HCT116 (cell line): Measurements from ENCODE around the gene HMGN2. TPM values are rescaled to one million over a fixed set of nuclear protein-coding genes. Genes with fewer than 3 reads are reported as not detected.

Source experiments
- ATAC-seq: fragments of 200-7000 bp; cut with Tn5 transposase; 2 replicates; pipeline ENCODE4 v1.9.1; 2020; ENCODE audit warnings: mild to moderate bottlenecking, moderate library complexity
- BruUV-seq: library from RNA; stranded (reverse); fragments of 400-500 nt; replicated peaks from 2 replicates; lab custom pipeline; 2021; lab: Mats Ljungman, UMichigan
- CTCF ChIA-PET: fragments of 300-600 bp; sonication (Branson Sonifier 250); formaldehyde crosslinking; loops from one replicate; lab custom pipeline; 2021; ENCODE audit warnings: antibody characterized with exemption; lab: Charles Lee
- POLR2A ChIA-PET: fragments of 300-600, 350-600 bp; sonication (Branson Sonifier 250); formaldehyde crosslinking; loops from one replicate; lab custom pipeline; 2021; ENCODE audit warnings: antibody characterized with exemption; lab: Charles Lee
- RAD21 ChIA-PET, 2 experiments: fragments of 300-600 bp; sonication (Branson Sonifier 250); formaldehyde crosslinking; loops; one replicate each; lab custom pipeline; 2023; ENCODE audit warnings: low total read pairs in 2 of 2; ENCODE audit not compliant: uncharacterized antibody in 2 of 2, unreplicated experiment in 2 of 2, low non-redundant PET in 1 of 2; lab: Charles Lee
- DNase-seq: peaks from one replicate; pipeline ENCODE4 v3.0.0-alpha.2; 2010; ENCODE audit warnings: low read depth, low spot score
- H2AFZ ChIP-seq: fragments of 200-600 bp; shearing (Covaris generic), sonication (generic); 2 replicates; pipeline ENCODE4 v1.6.1; 2017; ENCODE audit warnings: low read depth, mixed run types, mixed read lengths, antibody characterized with exemption, low read length; ENCODE audit not compliant: poor library complexity, severe bottlenecking
- H3K27ac ChIP-seq: 2 replicates; pipeline ENCODE4 v1.5.1; 2012; ENCODE audit warnings: low read depth, low read length
- H3K27me3 ChIP-seq: fragments of 200-600 bp; sonication (generic); 2 replicates; pipeline ENCODE4 v1.6.1; 2016; ENCODE audit warnings: mixed run types, low read length, mixed read lengths; ENCODE audit not compliant: insufficient read depth
- H3K36me3 ChIP-seq, 2 experiments: fragments of 200-500 bp in 1 of 2; fragments of 200-600 bp in 1 of 2; sonication (Bioruptor generic) in 1 of 2; sonication (generic) in 1 of 2; 2 replicates each; pipeline versions ENCODE4 v1.5.1 to v1.6.1; 2014 to 2016; ENCODE audit warnings: low read length in 2 of 2, inconsistent platforms in 1 of 2, mixed read lengths in 1 of 2, mixed run types in 1 of 2; ENCODE audit not compliant: insufficient read depth in 2 of 2, control insufficient read depth in 1 of 2
- H3K4me1 ChIP-seq, 2 experiments: fragments of 200-600 bp in 1 of 2; sonication (generic) in 1 of 2; 2 replicates each; pipeline versions ENCODE4 v1.5.1 to v1.6.1; 2012 to 2017; ENCODE audit warnings: low read length in 2 of 2, inconsistent platforms in 1 of 2, mild to moderate bottlenecking in 1 of 2, mixed read lengths in 1 of 2, mixed run types in 1 of 2, moderate library complexity in 1 of 2; ENCODE audit not compliant: insufficient read depth in 2 of 2, control insufficient read depth in 1 of 2
- H3K4me2 ChIP-seq: fragments of 200-600 bp; sonication (generic); 2 replicates; pipeline ENCODE4 v1.6.1; 2017; ENCODE audit warnings: mixed run types, low read length, mixed read lengths
- H3K4me3 ChIP-seq, 2 experiments: fragments of 200-600 bp in 1 of 2; sonication (generic) in 1 of 2; replicated peaks in 1 of 2; 2 replicates each; pipeline ENCODE4 v1.5.1; 2011 to 2016; ENCODE audit warnings: low read length in 2 of 2, control low read depth in 1 of 2, low read depth in 1 of 2, mild to moderate bottlenecking in 1 of 2, mixed read lengths in 1 of 2, mixed run types in 1 of 2
- H3K79me2 ChIP-seq: fragments of 200-600 bp; sonication (generic); 2 replicates; pipeline ENCODE4 v1.6.1; 2017; ENCODE audit warnings: mild to moderate bottlenecking, mixed run types, low read length, moderate library complexity, mixed read lengths; ENCODE audit not compliant: insufficient read depth
- H3K9ac ChIP-seq: fragments of 200-600 bp; sonication (generic); 2 replicates; pipeline ENCODE4 v1.6.1; 2016; ENCODE audit warnings: low read length, mixed read lengths
- H3K9me2 ChIP-seq: fragments of 200-600 bp; sonication (generic), shearing (Covaris generic); 2 replicates; pipeline ENCODE4 v1.6.1; 2017; ENCODE audit warnings: mixed run types, mild to moderate bottlenecking, moderate library complexity; ENCODE audit not compliant: insufficient read depth
- H3K9me3 ChIP-seq, 2 experiments: fragments of 200-500 bp in 1 of 2; fragments of 200-600 bp in 1 of 2; sonication (Bioruptor generic) in 1 of 2; sonication (generic) in 1 of 2; 2 replicates each; pipeline ENCODE4 v1.6.1; 2014 to 2017; ENCODE audit warnings: low read length in 2 of 2, mixed read lengths in 2 of 2, inconsistent platforms in 1 of 2, low read depth in 1 of 2, mild to moderate bottlenecking in 1 of 2, mixed run types in 1 of 2, moderate library complexity in 1 of 2; ENCODE audit not compliant: control insufficient read depth in 1 of 2, insufficient read depth in 1 of 2
- H4K20me1 ChIP-seq: fragments of 200-600 bp; sonication (generic), shearing (Covaris generic); 2 replicates; pipeline ENCODE4 v1.6.1; 2017; ENCODE audit warnings: mixed run types, mild to moderate bottlenecking, moderate library complexity; ENCODE audit not compliant: insufficient read depth
- CBX3 ChIP-seq: IDR thresholded peaks from 2 replicates; pipeline ENCODE4 v1.6.1; 2012; ENCODE audit warnings: low read depth
- CEBPB ChIP-seq: IDR thresholded peaks from 2 replicates; pipeline ENCODE4 v1.6.1; 2012; ENCODE audit warnings: low read depth
- CTCF ChIP-seq, 3 experiments: fragments of 200-600 bp in 1 of 3; sonication (generic) in 1 of 3; IDR thresholded peaks in 2 of 3; conservative IDR thresholded peaks in 1 of 3; 2 replicates each; pipeline ENCODE4 v1.5.1; 2012 to 2017; ENCODE audit warnings: low read depth in 2 of 3, low read length in 2 of 3, antibody characterized with exemption in 1 of 3, borderline replicate concordance in 1 of 3, control low read depth in 1 of 3, mild to moderate bottlenecking in 1 of 3, mixed read lengths in 1 of 3, mixed run types in 1 of 3, moderate library complexity in 1 of 3; ENCODE audit not compliant: insufficient read depth in 1 of 3
- EGR1 ChIP-seq: IDR thresholded peaks from 2 replicates; pipeline ENCODE4 v1.6.1; 2012; ENCODE audit warnings: low read depth
- EZH2phosphoT487 ChIP-seq: fragments of 200-600 bp; IDR thresholded peaks from 2 replicates; pipeline ENCODE4 v1.6.1; 2018; ENCODE audit warnings: antibody characterized with exemption, borderline replicate concordance
- FOSL1 ChIP-seq: IDR thresholded peaks from 2 replicates; pipeline ENCODE4 v1.6.1; 2012; ENCODE audit warnings: low read depth
- JUND ChIP-seq: IDR thresholded peaks from 2 replicates; pipeline ENCODE4 v1.6.1; 2012
- POLR2A ChIP-seq: IDR thresholded peaks from 2 replicates; pipeline ENCODE4 v1.7.0; 2011; ENCODE audit warnings: borderline replicate concordance; ENCODE audit not compliant: insufficient read depth, insufficient read length; ENCODE audit errors: extremely low read depth
- RAD21 ChIP-seq: IDR thresholded peaks from 2 replicates; pipeline ENCODE4 v1.6.1; 2012; ENCODE audit warnings: low read depth, mild to moderate bottlenecking
- SP1 ChIP-seq: IDR thresholded peaks from 2 replicates; pipeline ENCODE4 v1.6.1; 2012; ENCODE audit warnings: low read depth
- SRF ChIP-seq: IDR thresholded peaks from 2 replicates; pipeline ENCODE4 v1.6.1; 2012; ENCODE audit warnings: low read depth
- TCF7L2 ChIP-seq: IDR thresholded peaks from 2 replicates; pipeline ENCODE4 v1.7.0; 2011; ENCODE audit warnings: borderline replicate concordance, inconsistent platforms; ENCODE audit not compliant: insufficient read depth, insufficient read length; ENCODE audit errors: extremely low read depth
- ZFX ChIP-seq: fragments of 450-650 bp; IDR thresholded peaks from 2 replicates; pipeline ENCODE4 v1.6.1; 2017
- ZNF274 ChIP-seq: fragments of 200-500 bp; sonication (Bioruptor generic); IDR thresholded peaks from 2 replicates; pipeline ENCODE4 v1.6.1; 2014; ENCODE audit warnings: mild to moderate bottlenecking, low read depth, low read length, inconsistent platforms
- intact Hi-C: fragments of 100-400 bp; cut with micrococcal nuclease; formaldehyde crosslinking; loops from 2 replicates; pipeline ENCODE4 v1.10.0; 2022
- total RNA-seq: library from RNA; stranded (reverse); gene quantifications from one replicate; pipeline ENCODE4 v1.2.1, GENCODE V29; 2021; ENCODE audit not compliant: unreplicated experiment

The HMGN2 gene
- total RNA-seq, 1 experiment from 2014 or later, result 483 TPM

GRCh38 chr1:26452459-26453183, 19.6 kb upstream of the HMGN2 start:
- no peak for ATAC-seq
- H3K9ac ChIP-seq, result no peak overlapping the region
- intact Hi-C loops, result no loop called here
- ChIA-PET RAD21 (interaction anchor here in 1 of 2 experiments (0.6 kb wide), 1 partner anchor 458 kb away, joined by 3 read pairs; no protein-coding TSS in a partner anchor), POLR2A (no interaction called here), CTCF (no interaction called here)
- H3K79me2 ChIP-seq, result no peaks in the 10 kb centered on the region
- H4K20me1 ChIP-seq, result no peaks in the 10 kb centered on the region
- H3K4me2 ChIP-seq, result no peak overlapping the region
- H3K36me3 ChIP-seq, result peaks cover 6 to 16% of the 10 kb centered on the region in 2 experiments; a peak in 3 of 4 replicates
- H3K27ac ChIP-seq, result no peak overlapping the region
- no TSS peak for BruUV-seq
- H2AFZ ChIP-seq, result no peak overlapping the region
- no peaks in the 10 kb centered on the region for H3K4me1 ChIP-seq
- DNase-seq, result no peak
- H3K9me2 ChIP-seq, result no peaks in the 10 kb centered on the region
- no peaks in the 10 kb centered on the region for H3K9me3 ChIP-seq
- no peaks in the 10 kb centered on the region for H3K27me3 ChIP-seq
- TF ChIP-seq EGR1, result no peak
- no peak for TF ChIP-seq POLR2A
- TF ChIP-seq EZH2phosphoT487, result no peak
- no peak for TF ChIP-seq CEBPB
- TF ChIP-seq JUND, result no peak
- no peak for TF ChIP-seq TCF7L2
- no peak for TF ChIP-seq RAD21
- no peak for TF ChIP-seq FOSL1
- no peak for TF ChIP-seq ZFX
- TF ChIP-seq ZNF274, result no peak
- TF ChIP-seq, all 23 proteins: peak for 0
- H3K4me3 ChIP-seq, result no peak overlapping the region

DNA sequence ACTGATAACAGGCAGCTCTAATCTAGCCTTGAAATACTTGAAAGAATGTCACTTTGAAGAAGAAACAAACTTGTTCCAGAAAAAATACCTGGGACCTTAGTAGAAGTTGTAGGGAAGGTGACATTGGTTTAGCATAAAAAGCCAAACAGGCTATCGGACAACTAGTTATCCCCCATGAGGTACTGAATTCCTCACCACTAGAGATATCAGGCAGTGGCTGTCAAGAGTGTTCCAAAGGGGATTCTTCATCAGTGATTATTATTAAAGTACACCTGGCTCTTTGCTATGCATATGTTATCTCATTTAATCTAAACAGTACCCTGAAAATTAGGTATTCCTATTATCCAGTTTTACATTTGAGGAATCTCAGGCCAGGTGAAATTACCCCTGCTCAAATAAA, 13.1 kb upstream of the HMGN2 start:
- no peak overlapping the region for H3K9ac ChIP-seq
- H3K9me2 ChIP-seq, result no peaks in the 10 kb centered on the region
- H3K27me3 ChIP-seq, result no peaks in the 10 kb centered on the region
- no peaks in the 10 kb centered on the region for H3K79me2 ChIP-seq
- H2AFZ ChIP-seq, result no peak overlapping the region
- no peak for ATAC-seq
- TF ChIP-seq SP1, result no peak
- TF ChIP-seq RAD21, result no peak
- no peak for TF ChIP-seq ZNF274
- no peak for TF ChIP-seq POLR2A
- no peak for TF ChIP-seq CTCF (IDR thresholded peaks at IDR 0.05 in 2 of 3, conservative IDR thresholded peaks at IDR 0.05 in 1 of 3; ENCODE audit: borderline replicate concordance in 1 of 3, insufficient read depth in 1 of 3, low read depth in 2 of 3, low read length in 2 of 3)
- TF ChIP-seq ZFX, result no peak
- no peak for TF ChIP-seq EGR1
- TF ChIP-seq CBX3, result no peak
- TF ChIP-seq JUND, result no peak
- TF ChIP-seq SRF, result no peak
- TF ChIP-seq, all 23 proteins: peak for 0
- Histone ChIP-seq H3K4me1 (no peaks in the 10 kb centered on the region), H4K20me1 (no peaks in the 10 kb centered on the region), H3K27ac (no peak overlapping the region), H3K4me3 (no peak overlapping the region), H3K9me3 (no peaks in the 10 kb centered on the region), H3K36me3 (peaks cover 4 to 11% of the 10 kb centered on the region in 2 experiments; a peak in 2 of 4 replicates), H3K4me2 (no peak overlapping the region)
- no peak for DNase-seq
- BruUV-seq, result no TSS peak
- CTCF ChIA-PET, result no interaction called here
- intact Hi-C loops, result no loop called here
- RAD21 ChIA-PET, result no interaction called here
- POLR2A ChIA-PET, result no interaction called here
